ENCODE data around the gene LMNTD2.

DNA sequence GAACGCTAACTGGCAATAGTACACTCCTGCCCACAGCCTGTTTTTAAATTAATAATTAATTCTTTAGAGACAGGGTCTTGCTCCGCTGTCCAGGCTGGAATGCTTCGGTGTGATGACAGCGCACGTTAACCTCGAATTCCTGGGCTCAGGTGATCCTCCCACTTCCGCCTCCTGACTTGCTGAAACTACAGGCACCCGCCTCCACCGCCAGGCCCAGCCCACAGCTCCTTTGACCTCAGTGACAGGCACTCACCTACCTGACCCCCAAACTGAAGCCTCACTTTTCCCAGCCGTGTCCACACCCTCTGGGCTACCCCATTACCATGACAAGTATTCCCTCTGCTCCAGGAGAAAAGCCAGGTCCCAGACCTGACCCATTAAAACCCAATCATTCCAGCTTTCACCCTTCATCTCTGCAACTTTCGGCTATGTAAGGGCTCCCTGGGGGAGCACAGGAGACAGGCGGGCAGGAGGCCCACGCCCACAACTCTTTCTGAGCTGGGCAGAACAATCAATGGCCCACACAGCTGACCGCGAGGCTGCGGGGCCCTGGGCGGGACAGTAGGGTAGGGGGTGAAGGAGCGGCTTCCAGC lies 730 bp downstream of the LMNTD2 start:
- TF ChIP-seq EP300 (IDR thresholded peaks at IDR 0.05; ENCODE audit: borderline replicate concordance) (no peak), TAF1 (IDR thresholded peaks at IDR 0.05; ENCODE audit: low read depth) (no peak), ZBTB7A (IDR thresholded peaks at IDR 0.05; ENCODE audit: low read depth) (no peak), RAD21 (IDR thresholded peaks at IDR 0.05; ENCODE audit: low read depth) (no peak), FOXM1 (IDR thresholded peaks at IDR 0.05; ENCODE audit: borderline replicate concordance, low read depth) (no peak), YY1 (IDR thresholded peaks at IDR 0.05; ENCODE audit: low read depth) (no peak), TCF12 (IDR thresholded peaks at IDR 0.05; ENCODE audit: low read depth) (no peak), CREB1 (IDR thresholded peaks at IDR 0.05; ENCODE audit: low read depth) (no peak)
- TF ChIP-seq, protein P1, sequence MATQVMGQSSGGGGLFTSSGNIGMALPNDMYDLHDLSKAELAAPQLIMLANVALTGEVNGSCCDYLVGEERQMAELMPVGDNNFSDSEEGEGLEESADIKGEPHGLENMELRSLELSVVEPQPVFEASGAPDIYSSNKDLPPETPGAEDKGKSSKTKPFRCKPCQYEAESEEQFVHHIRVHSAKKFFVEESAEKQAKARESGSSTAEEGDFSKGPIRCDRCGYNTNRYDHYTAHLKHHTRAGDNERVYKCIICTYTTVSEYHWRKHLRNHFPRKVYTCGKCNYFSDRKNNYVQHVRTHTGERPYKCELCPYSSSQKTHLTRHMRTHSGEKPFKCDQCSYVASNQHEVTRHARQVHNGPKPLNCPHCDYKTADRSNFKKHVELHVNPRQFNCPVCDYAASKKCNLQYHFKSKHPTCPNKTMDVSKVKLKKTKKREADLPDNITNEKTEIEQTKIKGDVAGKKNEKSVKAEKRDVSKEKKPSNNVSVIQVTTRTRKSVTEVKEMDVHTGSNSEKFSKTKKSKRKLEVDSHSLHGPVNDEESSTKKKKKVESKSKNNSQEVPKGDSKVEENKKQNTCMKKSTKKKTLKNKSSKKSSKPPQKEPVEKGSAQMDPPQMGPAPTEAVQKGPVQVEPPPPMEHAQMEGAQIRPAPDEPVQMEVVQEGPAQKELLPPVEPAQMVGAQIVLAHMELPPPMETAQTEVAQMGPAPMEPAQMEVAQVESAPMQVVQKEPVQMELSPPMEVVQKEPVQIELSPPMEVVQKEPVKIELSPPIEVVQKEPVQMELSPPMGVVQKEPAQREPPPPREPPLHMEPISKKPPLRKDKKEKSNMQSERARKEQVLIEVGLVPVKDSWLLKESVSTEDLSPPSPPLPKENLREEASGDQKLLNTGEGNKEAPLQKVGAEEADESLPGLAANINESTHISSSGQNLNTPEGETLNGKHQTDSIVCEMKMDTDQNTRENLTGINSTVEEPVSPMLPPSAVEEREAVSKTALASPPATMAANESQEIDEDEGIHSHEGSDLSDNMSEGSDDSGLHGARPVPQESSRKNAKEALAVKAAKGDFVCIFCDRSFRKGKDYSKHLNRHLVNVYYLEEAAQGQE (IDR thresholded peaks at IDR 0.05; ENCODE audit: low read depth) = no peak
